ENCODE results near the gene ANO8. TPM values are rescaled to one million over a fixed set of nuclear protein-coding genes. Genes with fewer than 3 reads are reported as not detected.

Gene ANO8
- polyA plus RNA-seq, 10 donors, result 5.4 to 10.0 (median 6.8) TPM

- DNase-seq, result peak in 2 of 3 donors; percentile 71 to 79
Measured at GRCh38 chr19:17348700-17349099, 14.0 kb upstream of the ANO8 start.

DNA sequence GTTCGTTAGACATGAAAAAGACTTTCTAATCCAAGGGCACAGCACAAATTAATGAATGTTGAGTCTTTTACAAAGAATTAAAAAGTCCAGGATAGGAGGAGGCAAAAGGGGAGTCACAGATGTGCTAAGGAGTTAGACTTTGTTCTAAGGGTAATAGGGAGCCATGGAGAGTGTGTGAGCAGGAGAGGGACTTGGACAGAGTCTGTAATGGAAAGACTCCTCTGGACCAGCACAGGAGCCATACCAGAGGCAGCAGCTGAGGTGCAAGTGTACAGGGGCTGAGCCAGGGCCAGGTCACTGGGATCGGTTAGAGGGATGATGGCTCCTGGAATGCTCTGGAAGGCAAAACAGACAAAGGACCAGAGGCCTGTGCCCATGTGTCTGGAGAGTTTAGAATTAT lies 13.2 kb upstream of the ANO8 start:
- DNase-seq, result peak in 1 of 3 donors; percentile 7

DNA sequence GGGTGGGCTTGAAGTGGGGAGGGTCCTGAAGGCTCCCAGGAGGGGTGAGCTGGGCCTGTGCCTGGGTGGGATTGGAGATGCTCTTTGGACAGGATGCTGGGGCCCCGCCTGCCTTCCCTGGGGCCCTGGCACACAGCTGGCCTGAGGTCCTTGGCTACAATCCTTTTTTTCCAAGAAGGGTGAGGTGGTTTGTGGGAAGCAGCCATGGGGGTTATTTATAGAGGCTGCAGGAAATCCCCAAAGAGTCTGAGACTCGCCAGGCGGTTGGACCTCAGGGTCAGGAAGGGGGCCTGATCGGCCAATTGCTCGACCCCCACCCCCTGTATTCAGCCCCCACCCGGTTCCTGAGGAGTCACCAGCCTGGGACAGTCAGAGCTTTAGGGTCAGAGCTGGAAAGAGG lies 12.7 kb upstream of the ANO8 start:
- DNase-seq, result peak in 1 of 3 donors; percentile 50

DNA sequence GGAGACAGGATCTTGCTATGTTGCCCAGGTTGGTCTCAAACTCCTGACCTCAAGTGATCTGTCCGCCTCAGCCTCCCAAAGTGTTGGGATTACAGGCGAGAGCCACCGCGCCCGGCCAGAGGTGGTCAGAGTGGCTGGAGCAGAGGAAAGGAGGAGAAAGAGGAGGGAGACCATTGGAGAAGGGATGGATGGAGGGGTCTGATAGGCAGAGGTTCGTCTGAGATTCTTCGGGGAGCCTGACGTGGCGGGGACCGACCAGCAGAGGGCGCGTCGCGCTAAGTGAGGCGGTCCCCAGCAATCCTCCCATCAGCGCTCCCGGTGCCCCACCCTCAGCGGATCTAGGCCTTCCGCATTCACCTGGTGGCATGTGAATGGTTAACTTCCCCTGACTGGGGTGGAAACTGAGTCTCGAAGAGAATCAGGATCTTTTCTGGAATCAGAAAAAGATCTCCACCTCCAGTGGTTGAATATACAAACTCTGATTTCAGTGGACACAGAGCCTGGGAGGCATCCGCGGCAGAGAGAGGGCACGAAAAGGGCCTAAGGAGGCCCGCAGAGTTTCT lies 11.5 kb upstream of the ANO8 start:
- DNase-seq, result peak in 2 of 3 donors; percentile 79 to 81

- DNase-seq, result no peak
Measured at GRCh38 chr19:17341845-17342244, 7.2 kb upstream of the ANO8 start.

GRCh38 chr19:17341386-17341785 lies 6.7 kb upstream of the ANO8 start:
- no peak for DNase-seq

GRCh38 chr19:17340871-17341357 lies 6.3 kb upstream of the ANO8 start:
- DNase-seq, result no peak

- no peak for DNase-seq
Measured at GRCh38 chr19:17340302-17340870, 5.7 kb upstream of the ANO8 start.

GRCh38 chr19:17339088-17339741 lies 4.6 kb upstream of the ANO8 start:
- DNase-seq, result no peak

DNA sequence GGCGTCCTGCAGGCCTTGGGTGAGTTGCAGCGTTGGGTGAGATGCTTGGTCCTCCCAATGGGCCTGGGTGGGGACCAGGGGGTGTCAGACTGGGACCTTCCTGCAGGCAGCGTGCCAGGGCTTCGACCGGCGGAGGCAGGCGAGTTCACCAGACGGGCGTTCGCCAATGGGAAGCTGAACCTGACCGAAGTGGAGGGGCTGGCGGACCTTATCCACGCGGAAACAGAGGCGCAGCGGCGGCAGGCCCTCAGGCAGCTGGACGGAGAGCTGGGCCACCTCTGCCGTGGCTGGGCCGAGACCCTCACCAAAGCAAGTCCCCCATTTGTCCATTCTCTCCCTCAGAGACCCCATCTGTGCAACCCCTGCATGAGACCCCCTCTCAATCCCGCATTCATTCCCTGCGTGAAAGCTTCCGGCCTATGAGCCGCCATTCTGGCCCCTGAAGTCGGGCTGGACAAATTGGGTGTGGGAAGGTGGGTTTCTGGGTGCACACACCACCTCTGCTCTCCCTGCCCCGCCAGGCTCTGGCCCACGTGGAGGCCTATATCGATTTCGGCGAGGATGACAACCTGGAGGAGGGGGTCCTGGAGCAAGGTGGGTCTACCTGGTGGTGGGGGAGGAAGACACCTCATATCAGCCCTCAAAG lies 3.9 kb upstream of the ANO8 start:
- no peak for DNase-seq

GRCh38 chr19:17337675-17338432 lies 3.2 kb upstream of the ANO8 start:
- no peak for DNase-seq

- peak; percentile 98 to 99 (median 99) for DNase-seq
Measured at GRCh38 chr19:17336872-17337674, 2.4 kb upstream of the ANO8 start, which contains the start of gene GTPBP3. Gene GTPBP3, plus strand, starts transcription at chr19:17337553. Its CDS starts 59 bp downstream, at chr19:17337612.

GRCh38 chr19:17335575-17335974 lies 920 bp upstream of the ANO8 start:
- DNase-seq, result no peak

DNA sequence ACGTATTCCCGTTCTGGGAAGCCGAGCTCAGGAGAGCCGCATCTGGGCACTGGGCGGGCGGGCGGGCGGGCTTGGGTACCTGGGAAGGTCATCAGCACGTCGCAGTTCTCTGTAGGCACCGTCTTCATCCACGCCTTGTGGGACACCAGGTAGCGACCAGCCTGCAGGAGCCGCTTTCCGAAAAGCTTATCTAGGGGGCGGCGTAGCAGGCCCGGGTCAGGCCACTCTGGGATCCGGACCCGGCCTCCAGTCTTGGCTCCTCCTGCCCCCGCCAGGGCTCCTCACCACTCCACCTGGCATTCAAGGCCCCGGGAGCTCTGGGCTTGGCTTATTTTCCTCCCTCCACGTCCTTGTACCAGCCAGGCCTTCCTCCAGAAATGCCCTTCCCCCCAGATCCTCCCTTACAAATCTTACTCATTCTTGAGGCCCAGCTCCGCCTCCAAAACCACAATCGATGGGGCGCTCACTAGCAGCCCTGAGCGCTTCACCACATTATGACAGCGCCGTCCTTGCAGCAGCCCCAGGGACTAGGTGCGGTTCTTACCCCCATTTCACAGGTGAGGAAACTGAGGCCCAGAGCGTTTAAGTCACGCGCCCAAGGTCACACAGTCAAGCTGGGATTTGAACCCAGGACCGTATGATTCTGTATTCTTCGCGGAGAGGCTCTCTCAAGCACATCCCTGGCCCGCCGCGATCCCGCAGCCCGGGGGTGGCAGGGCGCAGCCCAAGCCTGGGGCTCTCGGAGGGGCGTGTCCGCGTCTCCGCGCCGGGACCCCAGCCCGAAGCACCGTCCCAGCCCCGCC lies 843 bp downstream of the ANO8 start:
- DNase-seq, result peak in 1 of 3 donors; percentile 66

DNA sequence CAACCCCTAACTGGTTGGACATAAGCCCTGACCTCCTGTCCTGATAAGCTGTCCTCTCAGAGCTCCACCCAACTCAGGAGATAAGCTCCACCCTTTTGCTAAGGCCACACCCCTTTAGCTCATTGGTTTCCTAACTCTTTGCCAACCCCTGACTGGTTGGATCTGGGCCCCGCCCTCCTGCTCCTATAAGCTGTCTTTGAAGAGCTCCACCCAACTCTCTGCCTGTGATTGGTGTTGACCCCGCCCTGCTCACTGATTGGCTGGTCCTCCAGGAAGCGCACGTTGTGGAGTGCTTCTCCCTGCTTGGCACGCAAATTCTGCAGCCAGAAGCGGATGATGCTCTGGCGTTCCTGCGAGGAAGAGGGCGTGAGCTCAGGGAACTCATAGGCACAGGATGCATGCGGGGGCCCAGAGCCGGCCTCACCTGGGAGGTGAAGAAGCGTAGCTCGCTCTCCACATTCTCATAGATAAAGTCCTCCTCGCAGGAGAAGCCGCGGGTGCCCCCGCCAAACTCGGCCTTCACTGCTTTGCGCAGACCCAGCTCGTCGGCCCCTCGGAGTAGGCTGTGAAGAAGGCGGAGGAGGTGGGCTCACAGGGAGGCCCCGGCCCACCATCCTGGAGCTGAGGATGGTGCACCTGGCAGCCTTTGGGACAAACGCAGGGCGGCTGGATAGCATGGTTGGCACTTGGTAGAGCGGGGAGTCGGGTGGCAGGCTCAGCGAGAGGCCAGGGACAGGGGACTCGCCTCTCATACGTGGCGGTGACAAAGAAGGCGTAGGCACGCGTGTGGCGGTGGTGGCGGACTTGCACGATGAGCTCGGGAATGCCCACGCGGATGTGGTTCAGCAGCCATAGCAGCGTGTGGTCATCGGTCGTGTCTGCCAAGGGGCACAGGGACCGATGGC lies 1.7 kb downstream of the ANO8 start:
- DNase-seq, result no peak

GRCh38 chr19:17332360-17332676 lies 2.3 kb downstream of the ANO8 start:
- DNase-seq, result no peak

- no peak for DNase-seq
Measured at GRCh38 chr19:17331045-17331558, 3.6 kb downstream of the ANO8 start.

DNA sequence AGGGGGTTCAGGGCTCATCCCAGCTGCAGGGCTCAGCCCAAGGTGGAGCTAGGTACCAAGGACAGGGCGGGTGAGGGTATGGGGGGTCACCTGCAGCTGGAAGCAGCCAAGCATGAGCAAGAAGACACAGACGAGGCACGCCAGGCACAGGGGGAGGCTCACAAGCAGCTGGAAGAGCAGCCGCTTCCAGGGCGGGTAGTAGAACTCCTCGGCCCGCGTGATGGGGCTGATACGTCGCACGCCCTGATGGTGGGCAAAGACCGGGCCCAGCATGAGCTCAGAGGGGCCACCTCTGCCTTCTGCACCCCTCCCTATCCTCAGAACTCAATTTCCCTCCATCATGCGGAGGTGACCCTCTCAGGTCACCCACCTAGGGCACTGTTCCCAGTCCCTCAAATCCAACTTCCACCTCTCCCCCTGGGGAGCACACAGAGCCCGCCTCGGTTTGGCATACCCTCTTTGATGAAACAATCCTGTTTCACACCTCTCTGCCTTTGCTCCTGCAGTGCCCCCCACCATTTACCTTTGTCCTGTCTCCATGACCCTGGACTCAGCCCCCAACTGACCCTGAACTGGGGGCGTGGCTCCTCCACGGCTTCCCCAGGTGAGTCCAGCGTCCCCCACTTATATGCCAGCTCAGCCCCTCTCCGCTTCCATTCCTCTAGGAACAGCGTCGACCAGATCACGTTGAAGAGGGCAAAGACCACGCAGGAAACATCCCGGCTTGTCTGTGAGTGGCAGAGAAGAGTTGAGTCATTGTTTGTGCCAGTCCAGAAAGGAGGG lies 4.2 kb downstream of the ANO8 start:
- no peak for DNase-seq

All from muscle of back (tissue), 11 donors.